Measurements from ENCODE around the gene CD48. TPM values are rescaled to one million over a fixed set of nuclear protein-coding genes. Genes with fewer than 3 reads are reported as not detected.

CD48 gene
- total and polyA plus RNA-seq, 7 donors = 0.35 to 1.7 (median 0.99) TPM

GRCh38 chr1:160638540-160638857 is 73.1 kb downstream of the CD48 start:
- 75 to 84% (median 76%) methylated on average over 3 of the region's 3 CpGs for WGBS, 3 donors
- no peak for DNase-seq
- intact Hi-C loops (cut with DNase I) = no loop called here
- H3K4me3 ChIP-seq = no peak overlapping the region
- H3K36me3 ChIP-seq (ENCODE audit: insufficient read depth in 1 of 2, low read depth in 1 of 2) = no peaks in the 10 kb centered on the region
- no peak for TF ChIP-seq CTCF (IDR thresholded peaks at IDR 0.05)
- no peaks in the 10 kb centered on the region for H3K4me1 ChIP-seq
- ATAC-seq = no peak
- no peak overlapping the region for H3K27ac ChIP-seq
- H3K9me3 ChIP-seq = no peaks in the 10 kb centered on the region
- H3K27me3 ChIP-seq (ENCODE audit: insufficient read depth in 3 of 3, low read length in 2 of 3) = no peaks in the 10 kb centered on the region

GRCh38 chr1:160637821-160638539 is 73.6 kb downstream of the CD48 start:
- intact Hi-C loops (cut with DNase I) = no loop called here
- Histone ChIP-seq H3K36me3 (ENCODE audit: insufficient read depth in 1 of 2, low read depth in 1 of 2) (no peaks in the 10 kb centered on the region), H3K9me3 (no peaks in the 10 kb centered on the region), H3K4me1 (no peaks in the 10 kb centered on the region), H3K27ac (no peak overlapping the region), H3K4me3 (no peak overlapping the region), H3K27me3 (ENCODE audit: insufficient read depth in 3 of 3, low read length in 2 of 3) (no peaks in the 10 kb centered on the region)
- WGBS, 3 donors = 54 to 68% (median 68%) methylated on average over 5 of the region's 5 CpGs
- ATAC-seq (no peak), DNase-seq (no peak)
- TF ChIP-seq CTCF (IDR thresholded peaks at IDR 0.05) = no peak

GRCh38 chr1:160637065-160637464 is 74.6 kb downstream of the CD48 start:
- Histone ChIP-seq H3K36me3 (ENCODE audit: insufficient read depth in 1 of 2, low read depth in 1 of 2) (no peaks in the 10 kb centered on the region), H3K4me1 (no peaks in the 10 kb centered on the region), H3K27me3 (ENCODE audit: insufficient read depth in 3 of 3, low read length in 2 of 3) (no peaks in the 10 kb centered on the region), H3K9me3 (no peaks in the 10 kb centered on the region), H3K27ac (no peak overlapping the region), H3K4me3 (no peak overlapping the region)
- no peak for DNase-seq
- no peak for ATAC-seq
- TF ChIP-seq CTCF (IDR thresholded peaks at IDR 0.05) = no peak
- 86 to 92% (median 90%) methylated on average over 8 of the region's 8 CpGs for WGBS, 3 donors
- intact Hi-C loops (cut with DNase I) = no loop called here

GRCh38 chr1:160636547-160636946 is 75.1 kb downstream of the CD48 start:
- 84 to 93% (median 88%) methylated on average over 3 of the region's 3 CpGs for WGBS, 3 donors
- no peaks in the 10 kb centered on the region for H3K4me1 ChIP-seq
- ATAC-seq = no peak

More at GRCh38 chr1:160636547-160636946, 75.1 kb downstream of the CD48 start:
- Histone ChIP-seq H3K27ac (no peak overlapping the region), H3K9me3 (no peaks in the 10 kb centered on the region), H3K27me3 (ENCODE audit: insufficient read depth in 3 of 3, low read length in 2 of 3) (no peaks in the 10 kb centered on the region), H3K36me3 (ENCODE audit: insufficient read depth in 1 of 2, low read depth in 1 of 2) (no peaks in the 10 kb centered on the region), H3K4me3 (no peak overlapping the region)
- DNase-seq = no peak
- no peak for TF ChIP-seq CTCF (IDR thresholded peaks at IDR 0.05)
- intact Hi-C loops (cut with DNase I) = no loop called here

All from psoas muscle (tissue), 8 donors.